Stimulated activated effector memory CD8-positive, alpha-beta T cell treated with anti-CD3 and anti-CD28 coated beads, Interleukin-12 subunit alpha, Interleukin-12 subunit beta, amount 100 ng/mL, for 72 hours (primary cell): ENCODE measurements around the gene VSIG10.
A peak's percentile ranks its signal among the peaks of the same experiment; 100 is the strongest.

ENCODE experiments used
- ATAC-seq: fragments of 150-1000 bp; cut with Tn5 transposase; 2 replicates; pipeline ENCODE4 v1.10.0; 2021
- DNase-seq, 2 donors: peaks; one replicate each; pipeline ENCODE4 v3.0.0; 2021 to 2022; ENCODE audit warnings: low spot score in 2 of 2
- H3K27ac Mint-ChIP-seq: one replicate; pipeline ENCODE4 v1.8.0; 2022; ENCODE audit warnings: mild to moderate bottlenecking, mixed read lengths
- H3K36me3 Mint-ChIP-seq: one replicate; pipeline ENCODE4 v1.8.0; 2022; ENCODE audit warnings: mild to moderate bottlenecking, mixed read lengths
- H3K4me1 Mint-ChIP-seq: one replicate; pipeline ENCODE4 v1.8.0; 2022; ENCODE audit warnings: mixed read lengths
- H3K4me3 Mint-ChIP-seq: one replicate; pipeline ENCODE4 v1.8.0; 2022; ENCODE audit warnings: mild to moderate bottlenecking, mixed read lengths
- H3K9me3 Mint-ChIP-seq: one replicate; pipeline ENCODE4 v1.8.0; 2022; ENCODE audit warnings: mixed read lengths

Gene VSIG10

GRCh38 chr12:118125743-118126118, 21.9 kb upstream of the VSIG10 start:
- no peaks in the 10 kb centered on the region for H3K36me3 Mint-ChIP-seq
- ATAC-seq (no peak), DNase-seq (no peak)
- H3K4me1 Mint-ChIP-seq, result peaks cover 2% of the 10 kb centered on the region
- H3K4me3 Mint-ChIP-seq, result no peak overlapping the region
- no peaks in the 10 kb centered on the region for H3K9me3 Mint-ChIP-seq
- no peak overlapping the region for H3K27ac Mint-ChIP-seq

GRCh38 chr12:118124333-118124874, 20.6 kb upstream of the VSIG10 start:
- Mint-ChIP-seq H3K36me3 (no peaks in the 10 kb centered on the region), H3K4me1 (peaks cover 9% of the 10 kb centered on the region), H3K4me3 (no peak overlapping the region), H3K9me3 (no peaks in the 10 kb centered on the region), H3K27ac (no peak overlapping the region)
- DNase-seq (no peak), ATAC-seq (no peak)

- ATAC-seq (no peak), DNase-seq (no peak)
- Mint-ChIP-seq H3K4me1 (peaks cover 9% of the 10 kb centered on the region), H3K27ac (no peak overlapping the region), H3K4me3 (no peak overlapping the region), H3K36me3 (no peaks in the 10 kb centered on the region), H3K9me3 (no peaks in the 10 kb centered on the region)
These were observed 18.5 kb upstream of the VSIG10 start for GRCh38 chr12:118122264-118122663.

GRCh38 chr12:118120579-118121363, 17.0 kb upstream of the VSIG10 start:
- peak overlapping the region; percentile 80 for H3K27ac Mint-ChIP-seq
- no peaks in the 10 kb centered on the region for H3K36me3 Mint-ChIP-seq
- H3K9me3 Mint-ChIP-seq, result no peaks in the 10 kb centered on the region
- no peak overlapping the region for H3K4me3 Mint-ChIP-seq
- ATAC-seq, result peak; percentile 72
- H3K4me1 Mint-ChIP-seq, result peaks cover 9% of the 10 kb centered on the region
- peak; percentile 57 to 70 for DNase-seq

DNA sequence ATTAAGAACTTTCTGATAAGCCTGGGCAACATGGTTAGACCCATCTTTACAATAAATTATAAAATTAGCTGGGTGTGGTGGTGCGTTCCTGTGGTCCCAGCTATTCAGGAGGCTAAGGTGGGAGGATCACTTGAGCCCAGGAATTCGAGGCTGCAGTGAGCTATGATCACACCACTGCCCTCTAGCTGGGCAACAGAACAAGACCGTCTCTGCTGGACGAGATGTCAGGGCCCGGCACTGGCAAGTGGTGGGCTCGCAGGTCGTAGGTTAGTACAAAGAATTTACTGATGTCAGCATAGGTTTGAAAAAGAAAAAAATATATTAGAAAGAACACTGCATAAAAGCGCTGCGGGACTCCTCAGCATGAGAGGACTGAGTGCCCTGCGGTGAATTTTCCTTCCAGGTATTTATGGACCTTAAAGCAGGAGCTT, 15.7 kb upstream of the VSIG10 start:
- H3K4me3 Mint-ChIP-seq, result no peak overlapping the region
- ATAC-seq (no peak), DNase-seq (no peak)
- peaks cover 9% of the 10 kb centered on the region for H3K4me1 Mint-ChIP-seq
- H3K9me3 Mint-ChIP-seq, result no peaks in the 10 kb centered on the region
- H3K27ac Mint-ChIP-seq, result no peak overlapping the region
- H3K36me3 Mint-ChIP-seq, result no peaks in the 10 kb centered on the region

DNA sequence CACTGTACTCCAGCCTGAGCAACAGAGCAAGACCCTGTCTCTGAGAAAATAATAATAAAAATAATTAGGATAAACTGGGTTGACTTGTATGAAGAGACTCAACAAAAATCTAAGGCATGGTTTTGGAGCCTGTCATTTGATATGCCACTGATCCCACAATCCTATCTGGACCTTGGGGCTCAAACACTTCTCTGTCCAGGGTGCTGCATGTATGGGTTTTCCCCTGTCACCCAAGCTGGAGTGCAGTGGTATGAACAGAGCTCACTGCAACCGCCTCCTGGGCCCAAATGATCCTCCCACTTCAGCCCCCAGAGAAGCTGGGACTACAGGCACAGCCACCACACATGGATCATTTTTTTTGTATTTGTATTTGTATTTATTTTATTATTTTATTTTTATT, 5.3 kb upstream of the VSIG10 start:
- ATAC-seq (no peak), DNase-seq (no peak)
- no peak overlapping the region for H3K27ac Mint-ChIP-seq
- H3K36me3 Mint-ChIP-seq, result peaks cover 4% of the 10 kb centered on the region
- H3K4me3 Mint-ChIP-seq, result no peak overlapping the region
- peaks cover 6% of the 10 kb centered on the region for H3K4me1 Mint-ChIP-seq
- no peaks in the 10 kb centered on the region for H3K9me3 Mint-ChIP-seq

DNA sequence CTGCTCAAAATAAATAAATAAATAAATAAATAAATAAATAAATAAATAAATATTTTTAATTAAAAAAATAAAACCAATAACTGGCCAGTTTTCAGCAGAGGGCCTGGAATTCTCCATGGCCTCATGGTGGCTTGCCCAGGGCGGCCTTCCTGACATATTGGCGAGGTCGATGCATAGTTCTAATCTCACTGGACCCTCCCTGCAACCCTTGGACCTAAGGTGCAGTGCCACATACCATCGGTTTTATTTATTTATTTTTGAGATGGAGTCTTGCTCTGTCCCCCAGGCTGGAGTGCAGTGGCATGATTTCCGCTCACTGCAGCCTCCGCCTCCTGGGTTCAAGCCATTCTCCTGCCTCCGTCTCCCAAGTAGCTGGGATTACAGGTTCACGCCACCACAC, 3.9 kb upstream of the VSIG10 start:
- ATAC-seq, result no peak
- Mint-ChIP-seq H3K36me3 (peaks cover 4% of the 10 kb centered on the region), H3K4me3 (no peak overlapping the region), H3K9me3 (no peaks in the 10 kb centered on the region), H3K4me1 (peaks cover 11% of the 10 kb centered on the region), H3K27ac (no peak overlapping the region)
- no peak for DNase-seq

DNA sequence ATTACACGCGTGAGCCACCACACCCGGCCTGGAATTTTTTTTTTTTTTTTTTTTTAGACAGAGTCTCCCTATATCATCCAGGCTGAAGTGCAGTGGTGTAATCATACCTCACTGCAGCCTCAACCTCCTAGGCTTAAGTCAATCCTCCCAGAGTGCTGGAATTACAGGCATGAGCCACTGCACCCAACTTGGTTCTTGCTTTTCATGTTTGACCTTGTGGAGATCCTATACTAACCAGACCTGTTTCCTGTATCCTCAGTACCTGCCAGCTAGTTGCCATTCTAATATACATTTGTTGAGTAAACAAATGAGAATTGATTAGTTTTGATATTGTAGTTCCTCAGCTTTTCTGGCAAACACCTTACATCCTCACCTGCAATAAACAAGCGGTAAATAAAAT, 3.2 kb upstream of the VSIG10 start:
- ATAC-seq, result no peak
- no peak overlapping the region for H3K27ac Mint-ChIP-seq
- DNase-seq, result no peak
- H3K4me3 Mint-ChIP-seq, result no peak overlapping the region
- H3K36me3 Mint-ChIP-seq, result peaks cover 4% of the 10 kb centered on the region
- peaks cover 11% of the 10 kb centered on the region for H3K4me1 Mint-ChIP-seq
- no peaks in the 10 kb centered on the region for H3K9me3 Mint-ChIP-seq

GRCh38 chr12:118103201-118103600, 610 bp downstream of the VSIG10 start:
- Mint-ChIP-seq H3K36me3 (peaks cover 4% of the 10 kb centered on the region), H3K27ac (peak overlapping the region; percentile 63), H3K4me3 (peak overlapping the region; percentile 77), H3K9me3 (no peaks in the 10 kb centered on the region), H3K4me1 (peaks cover 11% of the 10 kb centered on the region)
- DNase-seq, result peak in 1 of 2 donors; percentile 7
- ATAC-seq, result peak; percentile 20

DNA sequence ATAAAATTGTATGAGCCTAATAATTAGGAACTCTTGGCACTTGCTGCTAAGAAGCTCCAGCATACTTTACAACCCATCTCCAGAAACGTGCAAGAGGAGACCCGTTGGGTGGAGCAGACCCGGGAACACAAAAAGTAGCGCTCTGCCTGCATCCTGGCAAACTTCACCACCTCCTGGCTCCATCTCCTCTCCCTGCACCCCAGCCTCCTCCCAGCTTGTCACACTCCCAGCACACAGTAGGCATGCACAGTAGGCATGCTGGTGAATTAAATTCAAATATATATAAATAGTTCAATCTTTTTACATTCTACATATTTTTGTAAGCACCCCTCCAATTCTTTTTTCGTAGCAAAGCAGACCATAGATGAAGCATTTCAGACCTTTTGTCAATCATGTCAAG, 1.2 kb downstream of the VSIG10 start:
- DNase-seq (no peak), ATAC-seq (no peak)
- Mint-ChIP-seq H3K4me1 (peaks cover 11% of the 10 kb centered on the region), H3K9me3 (no peaks in the 10 kb centered on the region), H3K27ac (peak overlapping the region; percentile 63), H3K4me3 (peak overlapping the region; percentile 77), H3K36me3 (peaks cover 4% of the 10 kb centered on the region)

- H3K36me3 Mint-ChIP-seq, result peaks cover 4% of the 10 kb centered on the region
- peak overlapping the region; percentile 77 for H3K4me3 Mint-ChIP-seq
- peaks cover 11% of the 10 kb centered on the region for H3K4me1 Mint-ChIP-seq
- H3K27ac Mint-ChIP-seq, result no peak overlapping the region
- no peaks in the 10 kb centered on the region for H3K9me3 Mint-ChIP-seq
- ATAC-seq, result no peak
- DNase-seq, result no peak
These were observed 1.7 kb downstream of the VSIG10 start for GRCh38 chr12:118102070-118102469.

GRCh38 chr12:118101051-118101450, 2.8 kb downstream of the VSIG10 start:
- DNase-seq, result no peak
- H3K4me1 Mint-ChIP-seq, result peaks cover 11% of the 10 kb centered on the region
- no peak overlapping the region for H3K27ac Mint-ChIP-seq
- H3K9me3 Mint-ChIP-seq, result no peaks in the 10 kb centered on the region
- ATAC-seq, result no peak
- H3K36me3 Mint-ChIP-seq, result peaks cover 4% of the 10 kb centered on the region
- H3K4me3 Mint-ChIP-seq, result no peak overlapping the region

GRCh38 chr12:118098911-118099671, 4.7 kb downstream of the VSIG10 start:
- peaks cover 6% of the 10 kb centered on the region for H3K4me1 Mint-ChIP-seq
- no peak for ATAC-seq
- H3K27ac Mint-ChIP-seq, result no peak overlapping the region
- no peaks in the 10 kb centered on the region for H3K9me3 Mint-ChIP-seq
- DNase-seq, result no peak
- no peaks in the 10 kb centered on the region for H3K36me3 Mint-ChIP-seq
- no peak overlapping the region for H3K4me3 Mint-ChIP-seq

GRCh38 chr12:118098401-118098800, 5.4 kb downstream of the VSIG10 start:
- H3K4me1 Mint-ChIP-seq, result peaks cover 6% of the 10 kb centered on the region
- no peak overlapping the region for H3K4me3 Mint-ChIP-seq
- no peak overlapping the region for H3K27ac Mint-ChIP-seq
- ATAC-seq, result no peak
- no peaks in the 10 kb centered on the region for H3K36me3 Mint-ChIP-seq
- no peak for DNase-seq
- H3K9me3 Mint-ChIP-seq, result no peaks in the 10 kb centered on the region

DNA sequence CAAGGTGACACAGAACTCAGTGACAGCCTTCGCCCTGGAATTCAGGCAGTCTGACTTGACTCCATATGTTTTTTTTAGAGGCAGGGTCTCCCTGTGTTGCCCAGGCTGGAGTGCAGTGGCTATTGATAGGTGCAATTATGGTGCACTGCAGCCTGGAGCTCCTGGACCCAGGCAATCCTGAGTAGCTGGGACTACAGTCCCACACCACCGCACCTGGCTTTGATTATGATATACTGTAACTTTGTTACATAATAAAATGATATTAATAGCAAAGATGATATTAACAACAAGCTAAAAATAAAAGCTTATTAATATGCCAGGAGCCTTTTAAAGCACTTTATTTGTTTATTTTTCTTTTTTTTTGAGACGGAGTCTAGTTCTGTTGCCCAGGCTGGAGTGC, 9.8 kb downstream of the VSIG10 start:
- Mint-ChIP-seq H3K36me3 (no peaks in the 10 kb centered on the region), H3K27ac (no peak overlapping the region), H3K4me1 (no peaks in the 10 kb centered on the region), H3K9me3 (no peaks in the 10 kb centered on the region), H3K4me3 (no peak overlapping the region)
- ATAC-seq (no peak), DNase-seq (no peak)

DNA sequence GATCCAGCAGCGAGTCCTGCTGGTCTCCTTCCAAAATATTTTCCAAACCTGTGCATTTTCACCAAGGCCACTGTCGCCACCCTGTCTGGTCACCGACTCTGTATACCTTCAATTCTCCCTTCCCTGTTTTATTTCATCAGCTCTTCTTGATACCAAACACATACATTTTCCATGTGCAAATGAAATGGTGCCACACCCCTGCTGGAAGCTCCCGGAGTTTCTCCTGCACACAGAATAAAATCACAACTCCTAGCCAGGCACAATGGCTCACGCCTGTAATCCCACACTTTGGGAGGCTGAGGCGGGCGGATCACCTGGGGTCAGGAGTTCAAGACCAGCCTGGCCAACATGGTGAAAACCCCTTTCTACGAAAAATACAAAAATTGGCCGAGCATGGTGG, 14.0 kb downstream of the VSIG10 start:
- H3K9me3 Mint-ChIP-seq, result no peaks in the 10 kb centered on the region
- no peak overlapping the region for H3K4me3 Mint-ChIP-seq
- H3K4me1 Mint-ChIP-seq, result no peaks in the 10 kb centered on the region
- no peak overlapping the region for H3K27ac Mint-ChIP-seq
- DNase-seq (no peak), ATAC-seq (no peak)
- H3K36me3 Mint-ChIP-seq, result no peaks in the 10 kb centered on the region
